Gastrocnemius medialis (tissue), 4 donors: ENCODE measurements around the gene KCND1. TPM values are rescaled to one million over a fixed set of nuclear protein-coding genes. Genes with fewer than 3 reads are reported as not detected.

Source experiments
- ATAC-seq, 2 donors: fragments of 150-250 bp; one replicate each; pipeline ENCODE4 v1.9.1; 2016
- DNase-seq, 2 donors: peaks; one replicate each; pipeline ENCODE4 v3.0.0-alpha.2; 2019
- H3K27ac ChIP-seq, 4 donors: fragments of 200-600 bp; sonication (generic); 1 replicate in 1 of 4; 2 replicates in 3 of 4; pipeline ENCODE4 v1.5.1; 2016 to 2018; ENCODE audit warnings: mild to moderate bottlenecking in 2 of 4, moderate library complexity in 1 of 4
- H3K27me3 ChIP-seq, 3 donors: fragments of 200-600 bp; sonication (generic) in 2 of 3; 1 replicate in 1 of 3; 2 replicates in 2 of 3; pipeline versions ENCODE4 v1.5.1 to v1.6.0; 2016 to 2019; ENCODE audit warnings: mild to moderate bottlenecking in 1 of 3, moderate library complexity in 1 of 3
- H3K36me3 ChIP-seq, 2 donors: fragments of 200-600 bp; sonication (generic) in 1 of 2; one replicate each; pipeline ENCODE4 v1.5.1; 2017 to 2018
- H3K4me1 ChIP-seq, 2 donors: fragments of 200-600 bp; sonication (generic) in 1 of 2; one replicate each; pipeline ENCODE4 v1.5.1; 2016 to 2017; ENCODE audit warnings: mild to moderate bottlenecking in 2 of 2
- H3K4me3 ChIP-seq, 4 donors: fragments of 200-600 bp; sonication (generic) in 3 of 4; 1 replicate in 1 of 4; 2 replicates in 3 of 4; pipeline ENCODE4 v1.5.1; 2016 to 2019; ENCODE audit warnings: mild to moderate bottlenecking in 2 of 4
- H3K9me3 ChIP-seq, 3 donors: fragments of 200-600 bp; sonication (generic) in 2 of 3; 1 replicate in 1 of 3; 2 replicates in 2 of 3; pipeline ENCODE4 v1.5.1; 2016 to 2019
- POLR2A ChIP-seq, 2 donors: fragments of 450-650 bp; IDR thresholded peaks; one replicate each; pipeline ENCODE4 v1.6.1; 2017; ENCODE audit warnings: antibody characterized with exemption in 2 of 2, mild to moderate bottlenecking in 2 of 2, moderate library complexity in 2 of 2
- in situ Hi-C, 4 donors: fragments of 200-750 bp; cut with MboI; loops; one replicate each; pipeline versions ENCODE4 v1.15.0 to v1.8.0; 2017; ENCODE audit warnings: low sequenced_read_pairs in 4 of 4
- intact Hi-C: fragments of 100-400 bp; cut with DNase I; formaldehyde crosslinking; loops from one replicate; pipeline ENCODE4 v1.15.1; 2023; ENCODE audit warnings: low total_unique reads
- total RNA-seq, 4 donors: library from RNA; depleted of rRNA; stranded (reverse); fragments of >200 nt; gene quantifications; one replicate each; pipeline versions ENCODE4 v1.1.0 to v1.2.3, GENCODE V29; 2016
- TF ChIP-seq, protein P1 (sequence below), 5 experiments: fragments of 450-650 bp in 3 of 5; fragments of 200-600 bp in 2 of 5; sonication (generic) in 2 of 5; IDR thresholded peaks in 4 of 5; conservative IDR thresholded peaks in 1 of 5; 1 replicate in 4 of 5; 2 replicates in 1 of 5; pipeline ENCODE4 v1.5.1; 2016 to 2019; ENCODE audit warnings: antibody characterized with exemption in 5 of 5, mild to moderate bottlenecking in 3 of 5, moderate library complexity in 3 of 5

Gene KCND1
- total RNA-seq, 4 donors from 2014 or later, result 0.09 to 1.2 (median 0.77) TPM

DNA sequence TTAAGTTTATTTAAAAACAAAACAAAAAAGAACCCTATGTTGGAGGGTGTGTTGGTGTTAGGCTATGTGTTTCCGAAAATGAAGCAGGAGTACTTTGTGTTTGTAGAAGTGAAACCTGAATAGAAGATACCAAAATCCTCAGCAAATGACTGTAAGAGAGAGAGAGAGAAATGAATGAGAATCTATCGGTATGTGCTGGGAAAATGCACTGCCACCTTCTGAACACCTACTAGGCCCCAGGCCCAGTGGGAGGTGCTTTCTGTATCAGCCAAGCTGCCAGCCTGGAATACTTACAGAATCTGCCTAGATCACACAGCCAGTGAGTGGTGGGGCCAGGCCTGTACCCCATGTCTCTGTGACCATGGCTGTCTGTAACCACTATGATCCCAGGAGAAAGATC, 37.9 kb downstream of the KCND1 start:
- H3K27ac ChIP-seq, result no peak overlapping the region
- in situ Hi-C loops (loop anchor here in 1 of 4 donors (25.0 kb wide), 1 partner anchor 296 kb away; no protein-coding TSS in a partner anchor), intact Hi-C loops (no loop called here)
- ATAC-seq (no peak), DNase-seq (no peak)
- H3K4me3 ChIP-seq, result no peak overlapping the region
- no peaks in the 10 kb centered on the region for H3K4me1 ChIP-seq
- no peak for TF ChIP-seq POLR2A (IDR thresholded peaks at IDR 0.05)
- TF ChIP-seq, protein P1, sequence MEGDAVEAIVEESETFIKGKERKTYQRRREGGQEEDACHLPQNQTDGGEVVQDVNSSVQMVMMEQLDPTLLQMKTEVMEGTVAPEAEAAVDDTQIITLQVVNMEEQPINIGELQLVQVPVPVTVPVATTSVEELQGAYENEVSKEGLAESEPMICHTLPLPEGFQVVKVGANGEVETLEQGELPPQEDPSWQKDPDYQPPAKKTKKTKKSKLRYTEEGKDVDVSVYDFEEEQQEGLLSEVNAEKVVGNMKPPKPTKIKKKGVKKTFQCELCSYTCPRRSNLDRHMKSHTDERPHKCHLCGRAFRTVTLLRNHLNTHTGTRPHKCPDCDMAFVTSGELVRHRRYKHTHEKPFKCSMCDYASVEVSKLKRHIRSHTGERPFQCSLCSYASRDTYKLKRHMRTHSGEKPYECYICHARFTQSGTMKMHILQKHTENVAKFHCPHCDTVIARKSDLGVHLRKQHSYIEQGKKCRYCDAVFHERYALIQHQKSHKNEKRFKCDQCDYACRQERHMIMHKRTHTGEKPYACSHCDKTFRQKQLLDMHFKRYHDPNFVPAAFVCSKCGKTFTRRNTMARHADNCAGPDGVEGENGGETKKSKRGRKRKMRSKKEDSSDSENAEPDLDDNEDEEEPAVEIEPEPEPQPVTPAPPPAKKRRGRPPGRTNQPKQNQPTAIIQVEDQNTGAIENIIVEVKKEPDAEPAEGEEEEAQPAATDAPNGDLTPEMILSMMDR (IDR thresholded peaks at IDR 0.05 in 4 of 5, conservative IDR thresholded peaks at IDR 0.05 in 1 of 5), result no peak
- no peaks in the 10 kb centered on the region for H3K27me3 ChIP-seq
- H3K36me3 ChIP-seq, result peaks cover 0 to 26% of the 10 kb centered on the region in 2 donors
- no peaks in the 10 kb centered on the region for H3K9me3 ChIP-seq

DNA sequence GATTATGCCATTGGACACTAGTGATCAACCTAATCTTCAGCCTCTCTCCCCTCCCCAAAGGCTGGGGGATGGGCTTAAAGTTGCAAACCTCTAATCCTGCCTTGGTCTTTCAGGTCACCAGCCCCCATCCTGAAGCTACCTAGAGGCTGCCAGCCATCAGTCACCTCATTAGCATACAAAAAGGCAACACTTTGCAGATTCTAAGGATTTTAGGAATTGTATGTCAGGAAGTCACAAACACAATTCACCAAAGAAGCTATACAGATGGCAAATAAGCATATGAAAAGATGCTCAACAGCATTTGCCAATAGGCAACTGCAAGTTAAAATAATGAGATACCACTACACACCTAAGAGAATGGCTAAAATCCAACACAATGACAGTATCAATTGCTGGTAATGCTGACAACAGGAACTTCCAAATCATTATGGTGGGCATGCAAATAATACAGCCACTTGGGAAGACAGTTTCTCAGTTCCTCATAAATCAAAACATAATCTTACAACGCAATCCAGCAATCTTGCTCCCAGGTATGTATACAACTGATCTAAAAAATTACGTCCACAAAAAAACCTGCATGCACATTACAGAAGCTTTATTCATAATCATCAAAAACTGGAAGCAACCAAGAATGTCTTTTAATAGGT, 43.8 kb downstream of the KCND1 start:
- Histone ChIP-seq H3K27me3 (no peaks in the 10 kb centered on the region), H3K4me3 (no peak overlapping the region), H3K9me3 (no peaks in the 10 kb centered on the region), H3K36me3 (peaks cover 0 to 32% of the 10 kb centered on the region in 2 donors), H3K27ac (no peak overlapping the region), H3K4me1 (no peaks in the 10 kb centered on the region)
- in situ Hi-C loops (loop anchor here in 1 of 4 donors (25.0 kb wide), 1 partner anchor 291 kb away; no protein-coding TSS in a partner anchor), intact Hi-C loops (no loop called here)
- TF ChIP-seq, protein P1 (IDR thresholded peaks at IDR 0.05 in 4 of 5, conservative IDR thresholded peaks at IDR 0.05 in 1 of 5), result no peak
- no peak for TF ChIP-seq POLR2A (IDR thresholded peaks at IDR 0.05)
- ATAC-seq, result no peak
- DNase-seq, result no peak

DNA sequence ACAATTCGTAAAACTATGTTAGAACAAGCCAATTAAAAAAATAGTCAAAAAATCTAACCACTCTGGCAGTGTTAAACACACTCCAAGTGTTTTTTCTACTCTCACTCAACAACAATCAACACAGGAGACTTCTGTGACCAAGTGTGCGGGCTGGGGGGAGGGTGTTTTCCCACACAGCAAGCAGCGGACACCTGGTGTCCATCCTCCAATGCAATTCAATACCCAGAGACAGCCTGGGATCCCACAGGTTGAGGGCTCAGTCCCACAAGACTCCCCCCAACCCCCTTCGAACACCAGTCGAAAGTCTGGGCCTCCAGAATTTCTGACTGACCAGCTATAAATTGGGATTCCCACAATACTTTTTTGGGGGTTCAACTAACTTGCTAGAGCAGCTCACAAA, 44.5 kb downstream of the KCND1 start:
- TF ChIP-seq POLR2A (IDR thresholded peaks at IDR 0.05), result no peak
- TF ChIP-seq, protein P1 (IDR thresholded peaks at IDR 0.05 in 4 of 5, conservative IDR thresholded peaks at IDR 0.05 in 1 of 5), result no peak
- Histone ChIP-seq H3K4me1 (no peaks in the 10 kb centered on the region), H3K27me3 (no peaks in the 10 kb centered on the region), H3K9me3 (no peaks in the 10 kb centered on the region), H3K36me3 (peaks cover 0 to 32% of the 10 kb centered on the region in 2 donors), H3K27ac (no peak overlapping the region), H3K4me3 (no peak overlapping the region)
- in situ Hi-C loops (loop anchor here in 1 of 4 donors (25.0 kb wide), 1 partner anchor 290 kb away; no protein-coding TSS in a partner anchor), intact Hi-C loops (no loop called here)
- no peak for ATAC-seq
- no peak for DNase-seq

DNA sequence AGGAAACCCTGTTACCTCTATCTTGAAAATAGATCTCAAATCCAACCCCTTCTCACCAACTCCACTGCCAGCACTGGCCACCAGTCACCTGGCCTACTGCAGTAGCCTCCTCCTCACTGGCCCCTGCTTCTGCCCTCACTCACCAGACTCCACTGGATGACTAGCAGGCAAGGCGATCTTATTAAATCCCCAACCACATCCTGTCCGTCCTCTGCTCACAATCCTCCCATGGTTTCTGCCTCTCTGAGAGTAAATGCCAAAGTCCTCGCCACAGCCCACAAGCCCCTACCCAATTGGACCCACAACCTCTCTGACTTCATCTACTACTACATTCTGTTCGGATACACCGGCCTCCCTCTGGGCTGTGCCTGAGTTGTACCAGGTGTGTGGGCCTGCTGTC, 47.4 kb downstream of the KCND1 start:
- in situ Hi-C loops (no loop called here), intact Hi-C loops (no loop called here)
- DNase-seq, result no peak
- no peak overlapping the region for H3K4me3 ChIP-seq
- H3K4me1 ChIP-seq, result peaks cover 0 to 4% of the 10 kb centered on the region in 2 donors
- no peak overlapping the region for H3K27ac ChIP-seq
- TF ChIP-seq POLR2A (IDR thresholded peaks at IDR 0.05), result no peak
- TF ChIP-seq, protein P1 (IDR thresholded peaks at IDR 0.05 in 4 of 5, conservative IDR thresholded peaks at IDR 0.05 in 1 of 5), result no peak
- H3K36me3 ChIP-seq, result peaks cover 0 to 17% of the 10 kb centered on the region in 2 donors
- H3K27me3 ChIP-seq, result no peaks in the 10 kb centered on the region
- no peaks in the 10 kb centered on the region for H3K9me3 ChIP-seq
- no peak for ATAC-seq
